Naive thymus-derived CD4-positive, alpha-beta T cell (primary cell): Measurements from ENCODE around the gene CBS. TPM values are rescaled to one million over a fixed set of nuclear protein-coding genes. Genes with fewer than 3 reads are reported as not detected.
A peak's percentile ranks its signal among the peaks of the same experiment; 100 is the strongest.

Experiments
- ATAC-seq: fragments of 150-1000 bp; cut with Tn5 transposase; 2 replicates; pipeline ENCODE4 v1.10.0; 2021; ENCODE audit warnings: mild to moderate bottlenecking, moderate library complexity
- CTCF ChIA-PET: fragments of 350-600 bp; sonication (Branson Sonifier 250); formaldehyde crosslinking; loops from one replicate; lab custom pipeline; 2021; ENCODE audit warnings: antibody characterized with exemption; lab: Charles Lee
- POLR2A ChIA-PET: fragments of 350-600 bp; sonication (Branson Sonifier 250); formaldehyde crosslinking; loops from one replicate; lab custom pipeline; 2021; ENCODE audit warnings: antibody characterized with exemption, inconsistent platforms; lab: Charles Lee
- DNase-seq, 9 donors: peaks; one replicate each; pipeline versions ENCODE4 v3.0.0 to v3.0.0-alpha.2; 2020 to 2022; ENCODE audit warnings: mixed read lengths in 1 of 9
- H3K27ac ChIP-seq: one replicate; pipeline ENCODE4 v1.7.0; 2013; ENCODE audit warnings: mild to moderate bottlenecking, low read depth, low read length, moderate library complexity
- H3K27me3 ChIP-seq, 2 donors: one replicate each; pipeline ENCODE4 v1.7.0; 2013; ENCODE audit warnings: low read length in 2 of 2, mild to moderate bottlenecking in 2 of 2, moderate library complexity in 2 of 2; ENCODE audit not compliant: control insufficient read depth in 2 of 2, insufficient read depth in 2 of 2
- H3K36me3 ChIP-seq, 3 experiments: 1 replicate in 2 of 3; 2 replicates in 1 of 3; pipeline ENCODE4 v1.7.0; 2013; ENCODE audit warnings: low read length in 3 of 3, mild to moderate bottlenecking in 3 of 3, moderate library complexity in 1 of 3; ENCODE audit not compliant: insufficient read depth in 3 of 3, control insufficient read depth in 2 of 3
- H3K4me1 ChIP-seq, 2 donors: one replicate each; pipeline ENCODE4 v1.7.0; 2013; ENCODE audit warnings: low read length in 2 of 2, mild to moderate bottlenecking in 2 of 2, moderate library complexity in 1 of 2; ENCODE audit not compliant: control insufficient read depth in 2 of 2, insufficient read depth in 2 of 2
- H3K4me3 ChIP-seq: 2 replicates; pipeline ENCODE4 v1.7.0; 2013; ENCODE audit warnings: mild to moderate bottlenecking, low read length
- H3K9me3 ChIP-seq, 3 experiments: 1 replicate in 2 of 3; 2 replicates in 1 of 3; pipeline ENCODE4 v1.7.0; 2013; ENCODE audit warnings: low read length in 3 of 3; ENCODE audit not compliant: control insufficient read depth in 2 of 3
- H3K27ac Mint-ChIP-seq, 9 donors: one replicate each; pipeline ENCODE4 v1.8.0; 2020 to 2022; ENCODE audit warnings: mixed read lengths in 9 of 9, mild to moderate bottlenecking in 8 of 9, moderate library complexity in 5 of 9, inconsistent platforms in 2 of 9
- H3K27me3 Mint-ChIP-seq, 5 donors: one replicate each; pipeline ENCODE4 v1.8.0; 2021 to 2022; ENCODE audit warnings: mixed read lengths in 5 of 5, mild to moderate bottlenecking in 1 of 5
- H3K36me3 Mint-ChIP-seq, 5 donors: one replicate each; pipeline ENCODE4 v1.8.0; 2020 to 2022; ENCODE audit warnings: mixed read lengths in 5 of 5, mild to moderate bottlenecking in 3 of 5, inconsistent platforms in 1 of 5
- H3K4me1 Mint-ChIP-seq, 7 donors: one replicate each; pipeline ENCODE4 v1.8.0; 2020 to 2022; ENCODE audit warnings: mixed read lengths in 7 of 7, mild to moderate bottlenecking in 3 of 7, inconsistent platforms in 1 of 7
- H3K4me3 Mint-ChIP-seq, 10 donors: one replicate each; pipeline ENCODE4 v1.8.0; 2020 to 2022; ENCODE audit warnings: mild to moderate bottlenecking in 10 of 10, mixed read lengths in 10 of 10, moderate library complexity in 6 of 10, inconsistent platforms in 2 of 10
- H3K9me3 Mint-ChIP-seq, 11 donors: one replicate each; pipeline ENCODE4 v1.8.0; 2020 to 2022; ENCODE audit warnings: mixed read lengths in 11 of 11, mild to moderate bottlenecking in 4 of 11, inconsistent platforms in 1 of 11, moderate library complexity in 1 of 11
- intact Hi-C, 2 donors: fragments of 100-400 bp; cut with micrococcal nuclease; formaldehyde crosslinking; loops; one replicate each; pipeline ENCODE4 v1.15.1; 2023
- polyA plus RNA-seq, 2 donors: library from polyadenylated mRNA; unstranded; fragments of 300-500 nt; fragmentation: Illumina TruSeq; gene quantifications; one replicate each; pipeline ENCODE4 v1.2.3, GENCODE V29; 2021
- total RNA-seq, 6 experiments: library from RNA in 5 of 6; stranded (reverse) in 5 of 6; gene quantifications; 1 replicate in 5 of 6; 2 replicates in 1 of 6; pipeline ENCODE4 v1.2.3 and lab custom pipeline; 2021 to 2026

The CBS gene
- total and polyA plus RNA-seq, 7 experiments from 2014 or later, result 0.40 to 21.2 (median 0.88) TPM; not detected in 4

DNA sequence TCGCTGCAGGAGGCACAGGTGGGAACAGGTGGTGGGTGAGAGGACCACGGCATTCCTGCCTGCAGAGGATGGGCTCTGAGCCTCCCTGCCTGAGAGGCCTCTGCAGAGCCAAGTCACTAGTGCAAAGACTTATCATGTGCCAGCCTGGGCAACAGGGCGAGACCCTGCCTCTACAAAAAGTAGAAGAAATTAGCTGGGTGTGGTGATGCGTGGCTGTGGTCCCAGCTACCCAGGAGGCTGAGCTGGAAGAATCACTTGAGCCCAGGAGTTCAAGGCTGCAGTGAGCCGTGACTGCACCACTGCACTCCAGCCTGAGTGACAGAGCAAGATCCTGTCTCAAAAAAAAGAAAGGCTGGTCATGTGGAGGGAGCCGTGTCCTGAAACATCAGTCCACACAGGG, 54.9 kb downstream of the CBS start:
- Histone ChIP-seq H3K9me3 (no peaks in the 10 kb centered on the region), H3K4me1 (no peaks in the 10 kb centered on the region), H3K27me3 (no peaks in the 10 kb centered on the region), H3K36me3 (peaks cover 0 to 66% (median 20%) of the 10 kb centered on the region in 3 experiments), H3K27ac (no peak overlapping the region), H3K4me3 (no peak overlapping the region)
- intact Hi-C loops, result no loop called here
- CTCF ChIA-PET, result no interaction called here
- peaks cover 0 to 4% (median 0%) of the 10 kb centered on the region in 7 donors for H3K4me1 Mint-ChIP-seq
- peaks cover 2 to 69% (median 20%) of the 10 kb centered on the region in 5 donors for H3K36me3 Mint-ChIP-seq
- H3K27ac Mint-ChIP-seq, result no peak overlapping the region
- ATAC-seq (no peak), DNase-seq (no peak)
- no peaks in the 10 kb centered on the region for H3K9me3 Mint-ChIP-seq
- no peak overlapping the region for H3K4me3 Mint-ChIP-seq
- POLR2A ChIA-PET, result no interaction called here
- no peaks in the 10 kb centered on the region for H3K27me3 Mint-ChIP-seq

DNA sequence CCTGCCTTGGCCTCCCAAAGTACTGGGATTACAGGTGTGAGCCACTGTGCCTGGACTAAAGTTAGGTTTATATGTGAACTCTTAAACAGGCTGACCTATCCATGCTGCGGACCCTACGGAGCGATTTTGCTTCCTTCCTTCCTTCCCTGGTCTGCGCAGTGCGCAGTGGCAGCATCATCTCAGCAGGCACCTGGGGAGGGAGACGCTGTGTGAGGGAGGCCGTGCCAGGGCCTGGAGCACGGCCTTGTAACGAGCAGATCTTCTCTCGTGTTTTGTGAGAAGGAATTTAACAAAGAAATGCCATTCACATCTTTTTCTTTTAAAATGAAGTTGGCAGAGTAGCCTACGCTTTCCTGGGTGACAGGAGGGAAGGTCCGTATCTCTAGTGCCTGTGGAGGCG, 55.5 kb downstream of the CBS start:
- Mint-ChIP-seq H3K4me3 (no peak overlapping the region), H3K27me3 (no peaks in the 10 kb centered on the region), H3K4me1 (peaks cover 0 to 5% (median 0%) of the 10 kb centered on the region in 7 donors), H3K36me3 (peaks cover 2 to 67% (median 21%) of the 10 kb centered on the region in 5 donors), H3K27ac (no peak overlapping the region), H3K9me3 (no peaks in the 10 kb centered on the region)
- DNase-seq (no peak), ATAC-seq (no peak)
- intact Hi-C loops, result no loop called here
- H3K9me3 ChIP-seq, result no peaks in the 10 kb centered on the region
- H3K4me3 ChIP-seq, result no peak overlapping the region
- ChIA-PET POLR2A (no interaction called here), CTCF (no interaction called here)
- H3K27me3 ChIP-seq, result no peaks in the 10 kb centered on the region
- no peak overlapping the region for H3K27ac ChIP-seq
- H3K4me1 ChIP-seq, result no peaks in the 10 kb centered on the region
- H3K36me3 ChIP-seq, result peaks cover 0 to 61% (median 15%) of the 10 kb centered on the region in 3 experiments

DNA sequence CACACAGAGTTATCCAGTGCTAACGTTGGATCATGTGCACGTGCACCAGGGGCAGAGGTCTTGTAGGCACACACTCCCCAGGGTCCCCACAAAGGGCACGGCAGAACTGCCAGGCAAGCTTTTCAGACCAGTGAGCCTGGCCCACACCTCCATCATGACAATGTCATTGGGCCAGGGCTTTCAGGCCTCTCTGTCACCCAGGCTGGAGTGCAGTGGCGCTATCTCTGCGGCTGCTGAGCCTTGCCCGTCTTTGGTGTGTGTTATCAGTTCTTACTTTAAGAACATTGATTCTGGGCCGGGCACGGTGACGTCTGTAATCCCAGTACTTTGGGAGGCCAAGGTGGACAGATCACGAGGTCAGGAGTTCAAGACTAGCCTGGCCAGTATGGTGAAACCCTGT, 57.1 kb downstream of the CBS start:
- no peak for DNase-seq
- POLR2A ChIA-PET, result no interaction called here

DNA sequence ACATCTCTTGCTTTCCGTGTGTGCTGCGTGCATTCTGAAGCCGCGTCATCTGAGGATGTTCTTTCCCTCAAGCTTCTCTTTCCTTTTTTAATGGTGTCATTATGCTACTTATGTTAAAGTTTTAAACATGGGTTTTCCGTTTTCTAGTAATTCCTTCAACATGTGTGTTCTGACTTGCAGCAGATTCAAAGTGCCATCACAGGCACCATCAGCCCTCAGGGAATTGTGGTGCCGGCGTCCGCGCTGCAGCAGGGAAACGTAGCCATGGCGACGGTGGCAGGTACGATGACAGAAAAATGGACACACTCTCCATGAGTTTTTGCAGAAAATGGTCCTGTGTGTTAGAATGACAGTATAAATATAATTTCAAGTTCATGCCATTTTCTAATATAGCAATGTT, 58.9 kb downstream of the CBS start:
- intact Hi-C loops, result no loop called here
- no peaks in the 10 kb centered on the region for H3K4me1 ChIP-seq
- H3K9me3 ChIP-seq, result no peaks in the 10 kb centered on the region
- Mint-ChIP-seq H3K4me1 (peaks cover 0 to 6% (median 0%) of the 10 kb centered on the region in 7 donors), H3K9me3 (no peaks in the 10 kb centered on the region), H3K27me3 (no peaks in the 10 kb centered on the region), H3K36me3 (peaks cover 7 to 65% (median 22%) of the 10 kb centered on the region in 5 donors), H3K27ac (no peak overlapping the region), H3K4me3 (no peak overlapping the region)
- DNase-seq, result no peak
- POLR2A ChIA-PET, result no interaction called here
- no peaks in the 10 kb centered on the region for H3K27me3 ChIP-seq
- no peak overlapping the region for H3K27ac ChIP-seq
- H3K36me3 ChIP-seq, result peaks cover 0 to 57% (median 15%) of the 10 kb centered on the region in 3 experiments
- no peak overlapping the region for H3K4me3 ChIP-seq
- CTCF ChIA-PET, result no interaction called here
- no peak for ATAC-seq

More for the DNA sequence above, 57.1 kb downstream of the CBS start:
- no peaks in the 10 kb centered on the region for H3K27me3 ChIP-seq
- Mint-ChIP-seq H3K4me3 (no peak overlapping the region), H3K36me3 (peaks cover 4 to 64% (median 24%) of the 10 kb centered on the region in 5 donors), H3K27ac (peak overlapping the region in 1 of 9 donors; percentile 80), H3K9me3 (no peaks in the 10 kb centered on the region), H3K4me1 (peaks cover 0 to 5% (median 0%) of the 10 kb centered on the region in 7 donors), H3K27me3 (no peaks in the 10 kb centered on the region)
- no peak overlapping the region for H3K27ac ChIP-seq
- CTCF ChIA-PET, result no interaction called here
- no peaks in the 10 kb centered on the region for H3K9me3 ChIP-seq
- H3K36me3 ChIP-seq, result peaks cover 0 to 53% (median 18%) of the 10 kb centered on the region in 3 experiments
- ATAC-seq, result no peak
- no peak overlapping the region for H3K4me3 ChIP-seq
- H3K4me1 ChIP-seq, result no peaks in the 10 kb centered on the region
- intact Hi-C loops, result no loop called here

DNA sequence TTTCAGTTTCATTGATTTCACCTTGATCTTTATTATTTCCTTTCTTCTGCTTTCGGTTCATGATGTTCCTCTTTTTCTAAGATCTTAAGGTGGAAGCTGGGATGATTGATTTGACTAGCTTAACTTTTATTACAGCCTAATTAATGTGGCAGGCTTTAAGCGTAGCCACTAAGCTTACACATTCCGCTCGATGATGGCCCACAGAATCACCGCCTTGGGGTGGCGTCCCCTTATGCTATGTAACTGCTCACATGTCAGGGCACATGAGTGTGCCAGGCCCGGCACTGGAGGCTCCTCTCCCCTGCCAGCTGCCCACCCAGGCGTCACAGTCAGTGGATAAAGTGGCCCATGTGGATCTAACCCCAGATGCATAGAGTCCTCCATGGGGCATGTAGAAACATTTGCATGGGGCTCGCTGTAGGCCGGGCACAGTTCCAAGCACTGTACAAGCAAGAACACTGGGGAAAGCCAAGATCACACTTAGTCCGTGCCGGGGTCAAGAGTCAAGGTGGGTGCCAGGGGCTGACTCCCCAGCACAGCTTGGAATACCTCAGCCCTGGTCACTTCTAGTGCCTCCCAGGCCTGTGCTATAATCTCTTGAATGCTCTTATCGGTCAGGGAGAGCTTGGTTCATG, 59.6 kb downstream of the CBS start:
- ChIA-PET POLR2A (no interaction called here), CTCF (no interaction called here)
- Histone ChIP-seq H3K9me3 (no peaks in the 10 kb centered on the region), H3K36me3 (peaks cover 0 to 57% (median 17%) of the 10 kb centered on the region in 3 experiments), H3K4me3 (no peak overlapping the region), H3K27me3 (no peaks in the 10 kb centered on the region), H3K27ac (no peak overlapping the region), H3K4me1 (no peaks in the 10 kb centered on the region)
- Mint-ChIP-seq H3K27ac (peak overlapping the region in 1 of 9 donors; percentile 17), H3K36me3 (peaks cover 8 to 64% (median 16%) of the 10 kb centered on the region in 5 donors), H3K9me3 (no peaks in the 10 kb centered on the region), H3K4me3 (no peak overlapping the region), H3K4me1 (peaks cover 0 to 8% (median 0%) of the 10 kb centered on the region in 7 donors), H3K27me3 (no peaks in the 10 kb centered on the region)
- ATAC-seq, result no peak
- DNase-seq, result no peak
- intact Hi-C loops, result no loop called here

DNA sequence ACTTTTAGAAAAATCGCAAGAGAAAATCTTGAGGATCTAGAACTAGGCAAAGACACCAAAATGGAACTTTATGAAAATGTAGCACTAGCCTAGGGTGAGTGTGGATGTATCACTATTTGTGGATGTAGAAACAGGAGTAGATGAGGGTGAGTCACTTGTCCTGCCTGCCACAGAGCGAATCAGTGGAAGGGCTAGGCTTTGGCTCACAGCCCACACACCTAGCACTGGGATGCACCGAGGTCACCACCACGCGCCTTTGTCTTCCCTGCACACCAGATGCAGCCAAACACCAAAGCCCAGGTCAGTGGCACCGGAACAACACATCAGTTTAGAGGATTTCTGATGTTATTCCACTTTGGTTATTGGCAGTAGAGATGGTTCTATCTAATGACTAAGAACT, 63.0 kb downstream of the CBS start:
- ChIA-PET CTCF (no interaction called here), POLR2A (interaction anchor here (1.0 kb wide), 1 partner anchor 1001 kb away, joined by 3 read pairs; no protein-coding TSS in a partner anchor)
- Mint-ChIP-seq H3K36me3 (peaks cover 7 to 61% (median 30%) of the 10 kb centered on the region in 5 donors), H3K4me3 (no peak overlapping the region), H3K9me3 (no peaks in the 10 kb centered on the region), H3K27me3 (no peaks in the 10 kb centered on the region), H3K27ac (peak overlapping the region in 1 of 9 donors; percentile 46), H3K4me1 (peaks cover 0 to 8% (median 0%) of the 10 kb centered on the region in 7 donors)
- DNase-seq (no peak), ATAC-seq (no peak)
- intact Hi-C loops, result no loop called here
- H3K4me1 ChIP-seq, result no peaks in the 10 kb centered on the region
- no peak overlapping the region for H3K4me3 ChIP-seq
- H3K9me3 ChIP-seq, result no peaks in the 10 kb centered on the region
- H3K36me3 ChIP-seq, result peaks cover 5 to 64% (median 12%) of the 10 kb centered on the region in 3 experiments
- no peak overlapping the region for H3K27ac ChIP-seq
- no peaks in the 10 kb centered on the region for H3K27me3 ChIP-seq

DNA sequence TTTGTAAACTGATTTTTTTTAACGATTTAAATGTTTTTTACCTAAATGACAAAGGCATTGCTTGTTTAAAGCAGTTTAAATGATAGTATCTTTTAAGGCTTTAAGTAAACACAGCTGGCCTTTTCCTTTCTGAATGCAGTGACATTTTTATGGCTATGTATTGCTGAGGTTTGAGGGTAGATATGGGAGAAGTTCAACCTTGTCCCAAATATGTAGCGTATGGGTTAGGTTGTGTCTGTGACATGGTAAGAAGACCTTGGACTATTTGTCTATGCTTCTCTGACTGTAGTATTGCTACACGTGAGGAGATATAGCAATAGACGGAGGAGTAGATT, 68.8 kb downstream of the CBS start:
- Histone ChIP-seq H3K4me3 (no peak overlapping the region), H3K4me1 (no peaks in the 10 kb centered on the region), H3K27ac (no peak overlapping the region), H3K36me3 (peaks cover 5 to 49% (median 12%) of the 10 kb centered on the region in 3 experiments), H3K27me3 (no peaks in the 10 kb centered on the region), H3K9me3 (no peaks in the 10 kb centered on the region)
- CTCF ChIA-PET, result no interaction called here
- Mint-ChIP-seq H3K27me3 (no peaks in the 10 kb centered on the region), H3K4me3 (no peak overlapping the region), H3K4me1 (peaks cover 0 to 7% (median 2%) of the 10 kb centered on the region in 7 donors), H3K27ac (no peak overlapping the region), H3K9me3 (no peaks in the 10 kb centered on the region), H3K36me3 (peaks cover 4 to 52% (median 22%) of the 10 kb centered on the region in 5 donors)
- intact Hi-C loops, result no loop called here
- POLR2A ChIA-PET, result no interaction called here
- DNase-seq (no peak), ATAC-seq (no peak)
